SU-DHL-6 (cell line): ENCODE measurements around the gene SCARB2.

ENCODE experiments used
- H2AFZ ChIP-seq: fragments of 200-600 bp; sonication (generic); 2 replicates; pipeline ENCODE4 v1.6.1; 2014; ENCODE audit warnings: low read depth, mild to moderate bottlenecking, moderate library complexity, mixed read lengths, antibody characterized with exemption, low read length; ENCODE audit not compliant: severe bottlenecking
- H3F3A ChIP-seq: fragments of 200-600 bp; shearing (Covaris generic); 2 replicates; pipeline ENCODE4 v1.6.0; 2016; ENCODE audit warnings: antibody characterized with exemption, mild to moderate bottlenecking; ENCODE audit not compliant: insufficient read depth
- H3K27ac ChIP-seq: fragments of 200-600 bp; sonication (generic); 2 replicates; pipeline ENCODE4 v1.5.1; 2016; ENCODE audit warnings: low read depth, mild to moderate bottlenecking, low read length, moderate library complexity, mixed read lengths
- H3K27me3 ChIP-seq: fragments of 200-600 bp; sonication (generic), shearing (Covaris generic); 2 replicates; pipeline ENCODE4 v1.6.0; 2014; ENCODE audit warnings: mild to moderate bottlenecking, low read length
- H3K36me3 ChIP-seq: fragments of 200-600 bp; sonication (generic); 2 replicates; pipeline ENCODE4 v1.6.1; 2014; ENCODE audit warnings: mild to moderate bottlenecking, low read length, mixed read lengths
- H3K4me2 ChIP-seq: fragments of 300-600, 200-600 bp; shearing (Covaris generic), sonication (generic); 2 replicates; pipeline ENCODE4 v1.6.0; 2014; ENCODE audit warnings: low read length, low read depth, mild to moderate bottlenecking; ENCODE audit not compliant: poor library complexity, severe bottlenecking
- H3K4me3 ChIP-seq: fragments of 200-600 bp; sonication (generic); 2 replicates; pipeline ENCODE4 v1.5.1; 2014; ENCODE audit warnings: antibody characterized with exemption, low read length, mild to moderate bottlenecking, mixed read lengths; ENCODE audit not compliant: insufficient read depth, poor library complexity, severe bottlenecking
- H3K79me2 ChIP-seq: fragments of 200-600 bp; sonication (generic); 2 replicates; pipeline ENCODE4 v1.6.1; 2014; ENCODE audit warnings: mild to moderate bottlenecking, low read length, moderate library complexity; ENCODE audit not compliant: insufficient read depth
- H3K9ac ChIP-seq: fragments of 200-600 bp; sonication (generic); 2 replicates; pipeline ENCODE4 v1.7.0; 2014; ENCODE audit warnings: mild to moderate bottlenecking, low read length
- H3K9me2 ChIP-seq: fragments of 200-600 bp; sonication (generic); replicated peaks from 2 replicates; pipeline ENCODE4 v1.6.1; 2014; ENCODE audit warnings: low read length; ENCODE audit not compliant: insufficient read depth
- H3K9me3 ChIP-seq: fragments of 200-600 bp; sonication (generic); 2 replicates; pipeline ENCODE4 v1.6.1; 2014; ENCODE audit warnings: low read length, mixed read lengths; ENCODE audit not compliant: insufficient read depth
- H4K20me1 ChIP-seq: fragments of 200-600 bp; sonication (generic); 2 replicates; pipeline ENCODE4 v1.6.1; 2014; ENCODE audit warnings: low read depth, mild to moderate bottlenecking, antibody characterized with exemption, low read length, moderate library complexity, mixed read lengths
- CTCF ChIP-seq: fragments of 200-600 bp; sonication (generic); IDR thresholded peaks from one replicate; pipeline ENCODE4 v1.5.1; 2017; ENCODE audit warnings: antibody characterized with exemption, mild to moderate bottlenecking, low read length, moderate library complexity; ENCODE audit not compliant: insufficient read depth, poor library complexity, severe bottlenecking
- EZH2phosphoT487 ChIP-seq: fragments of 200-600 bp; sonication (generic), shearing (Covaris generic); conservative IDR thresholded peaks from 2 replicates; pipeline ENCODE4 v1.6.1; 2018; ENCODE audit warnings: mild to moderate bottlenecking, antibody characterized with exemption, low read length, moderate library complexity, mixed read lengths

SCARB2 gene

GRCh38 chr4:76256968-76257367 lies 43.3 kb upstream of the SCARB2 start:
- Histone ChIP-seq H3K79me2 (no peaks in the 10 kb centered on the region), H2AFZ (no peak overlapping the region), H3K4me3 (no peak overlapping the region), H3F3A (no peaks in the 10 kb centered on the region), H3K9me3 (no peaks in the 10 kb centered on the region), H4K20me1 (no peaks in the 10 kb centered on the region), H3K27ac (no peak overlapping the region), H3K9me2 (no peaks in the 10 kb centered on the region), H3K27me3 (no peaks in the 10 kb centered on the region), H3K4me2 (no peak overlapping the region), H3K9ac (no peak overlapping the region), H3K36me3 (no peaks in the 10 kb centered on the region)
- TF ChIP-seq EZH2phosphoT487 (no peak), CTCF (no peak)

DNA sequence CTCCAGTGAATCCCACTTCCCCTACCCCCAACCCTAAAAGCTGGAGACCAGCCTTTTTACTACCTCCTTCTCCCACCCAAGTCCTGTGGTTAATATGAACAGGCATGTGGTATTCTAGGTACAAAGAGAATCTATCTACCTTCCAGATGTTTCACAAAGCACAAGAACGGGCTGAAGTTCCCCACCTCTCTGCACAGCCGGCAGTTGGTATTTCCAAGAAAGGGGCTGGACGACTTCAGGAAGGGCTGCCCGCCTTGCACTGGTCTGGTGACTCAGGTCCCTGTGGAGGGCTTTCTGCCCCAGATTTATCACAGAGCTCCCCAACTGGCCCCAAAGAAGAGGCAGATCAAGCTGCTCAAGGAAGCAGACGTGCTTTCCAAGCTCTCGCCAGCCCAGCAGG lies 42.4 kb upstream of the SCARB2 start:
- H3K4me2 ChIP-seq = no peak overlapping the region
- H4K20me1 ChIP-seq = no peaks in the 10 kb centered on the region
- no peaks in the 10 kb centered on the region for H3K79me2 ChIP-seq
- no peak overlapping the region for H3K4me3 ChIP-seq
- no peaks in the 10 kb centered on the region for H3F3A ChIP-seq
- H3K27ac ChIP-seq = no peak overlapping the region
- no peaks in the 10 kb centered on the region for H3K27me3 ChIP-seq
- no peaks in the 10 kb centered on the region for H3K9me2 ChIP-seq
- H3K36me3 ChIP-seq = no peaks in the 10 kb centered on the region
- no peak overlapping the region for H2AFZ ChIP-seq
- H3K9ac ChIP-seq = no peak overlapping the region
- no peaks in the 10 kb centered on the region for H3K9me3 ChIP-seq
- TF ChIP-seq EZH2phosphoT487 (no peak), CTCF (no peak)

GRCh38 chr4:76253511-76253910 lies 39.9 kb upstream of the SCARB2 start:
- Histone ChIP-seq H3K9me2 (no peaks in the 10 kb centered on the region), H3F3A (no peaks in the 10 kb centered on the region), H3K27me3 (no peaks in the 10 kb centered on the region), H3K27ac (no peak overlapping the region), H3K4me2 (no peak overlapping the region), H3K36me3 (no peaks in the 10 kb centered on the region), H3K9me3 (no peaks in the 10 kb centered on the region), H3K9ac (no peak overlapping the region), H4K20me1 (no peaks in the 10 kb centered on the region), H2AFZ (no peak overlapping the region), H3K79me2 (no peaks in the 10 kb centered on the region), H3K4me3 (no peak overlapping the region)
- TF ChIP-seq CTCF (no peak), EZH2phosphoT487 (no peak)

DNA sequence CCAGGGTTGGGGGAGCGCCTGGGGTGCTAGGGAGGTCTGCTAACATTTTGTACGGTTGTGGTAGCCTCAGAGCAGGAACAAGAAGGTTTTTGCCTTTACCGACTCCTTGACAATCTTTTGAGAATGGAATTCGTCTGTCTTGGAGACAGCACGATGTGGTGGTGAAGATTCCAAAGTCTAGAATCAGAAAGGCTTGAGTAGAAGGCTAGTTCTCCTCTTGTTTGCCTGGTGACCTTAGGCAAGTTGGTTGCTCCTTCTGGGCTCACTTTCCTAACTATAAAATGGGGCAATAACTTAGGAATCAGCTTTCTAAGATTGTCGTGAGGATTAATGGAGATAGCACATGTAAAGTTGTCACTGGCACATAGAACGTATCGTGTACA lies 38.6 kb upstream of the SCARB2 start:
- H3K27ac ChIP-seq = no peak overlapping the region
- no peak overlapping the region for H2AFZ ChIP-seq
- TF ChIP-seq EZH2phosphoT487 (no peak), CTCF (no peak)
- H3K27me3 ChIP-seq = no peaks in the 10 kb centered on the region
- H4K20me1 ChIP-seq = no peaks in the 10 kb centered on the region
- H3K4me3 ChIP-seq = no peak overlapping the region
- H3F3A ChIP-seq = no peaks in the 10 kb centered on the region
- no peaks in the 10 kb centered on the region for H3K79me2 ChIP-seq
- H3K9me2 ChIP-seq = no peaks in the 10 kb centered on the region
- no peak overlapping the region for H3K9ac ChIP-seq
- no peaks in the 10 kb centered on the region for H3K36me3 ChIP-seq
- H3K4me2 ChIP-seq = no peak overlapping the region
- H3K9me3 ChIP-seq = no peaks in the 10 kb centered on the region
